ENCODE measurements around the gene ENTREP3. TPM values are rescaled to one million over a fixed set of nuclear protein-coding genes. Genes with fewer than 3 reads are reported as not detected.
"Not testable (repeated sequence)": the region's sequence is repeated elsewhere in the genome, so short reads cannot be mapped to it uniquely, and the experiment has no call there.

The ENTREP3 gene
- total RNA-seq, 1 donor = 7.8 TPM

DNA sequence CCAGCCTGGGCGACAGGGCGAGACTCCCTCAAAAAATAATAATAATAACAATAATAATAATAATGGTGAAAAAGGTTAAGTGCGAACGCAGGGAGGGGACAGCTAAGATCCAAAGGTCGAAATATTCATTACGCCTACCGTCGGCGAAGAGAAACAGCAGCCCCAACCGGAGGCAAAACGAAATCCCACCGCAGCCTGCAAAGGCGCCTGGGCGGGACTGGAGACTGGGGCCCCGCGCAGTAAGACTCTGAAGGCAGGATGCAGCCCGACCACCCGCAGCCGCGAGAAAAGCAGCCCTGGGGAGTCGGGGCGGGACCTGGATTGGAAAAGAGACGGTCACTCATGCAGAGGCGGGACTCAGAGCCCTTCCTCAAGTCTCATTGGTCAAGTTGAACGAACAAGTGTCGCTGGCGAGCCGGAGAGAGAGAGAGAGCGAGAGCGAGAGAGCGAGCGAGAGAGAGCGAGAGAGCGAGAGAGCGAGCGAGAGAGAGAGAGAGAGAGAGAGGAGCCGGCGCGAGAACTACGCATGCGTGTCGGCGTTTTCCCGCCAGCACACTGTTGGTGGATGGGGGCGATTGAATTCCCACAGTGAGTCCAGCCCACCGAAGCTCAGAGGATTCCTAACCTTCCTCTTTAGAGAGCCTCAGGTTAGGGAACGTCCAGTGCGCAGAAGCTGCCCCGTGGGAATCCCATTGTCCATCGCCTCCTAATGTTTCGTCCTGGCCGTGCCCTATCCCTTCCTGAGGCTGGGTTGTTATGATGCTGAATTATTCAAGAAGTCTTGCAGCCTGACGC is 10.7 kb downstream of the ENTREP3 start:
- TF ChIP-seq, protein P1, sequence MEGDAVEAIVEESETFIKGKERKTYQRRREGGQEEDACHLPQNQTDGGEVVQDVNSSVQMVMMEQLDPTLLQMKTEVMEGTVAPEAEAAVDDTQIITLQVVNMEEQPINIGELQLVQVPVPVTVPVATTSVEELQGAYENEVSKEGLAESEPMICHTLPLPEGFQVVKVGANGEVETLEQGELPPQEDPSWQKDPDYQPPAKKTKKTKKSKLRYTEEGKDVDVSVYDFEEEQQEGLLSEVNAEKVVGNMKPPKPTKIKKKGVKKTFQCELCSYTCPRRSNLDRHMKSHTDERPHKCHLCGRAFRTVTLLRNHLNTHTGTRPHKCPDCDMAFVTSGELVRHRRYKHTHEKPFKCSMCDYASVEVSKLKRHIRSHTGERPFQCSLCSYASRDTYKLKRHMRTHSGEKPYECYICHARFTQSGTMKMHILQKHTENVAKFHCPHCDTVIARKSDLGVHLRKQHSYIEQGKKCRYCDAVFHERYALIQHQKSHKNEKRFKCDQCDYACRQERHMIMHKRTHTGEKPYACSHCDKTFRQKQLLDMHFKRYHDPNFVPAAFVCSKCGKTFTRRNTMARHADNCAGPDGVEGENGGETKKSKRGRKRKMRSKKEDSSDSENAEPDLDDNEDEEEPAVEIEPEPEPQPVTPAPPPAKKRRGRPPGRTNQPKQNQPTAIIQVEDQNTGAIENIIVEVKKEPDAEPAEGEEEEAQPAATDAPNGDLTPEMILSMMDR (IDR thresholded peaks at IDR 0.05; ENCODE audit: insufficient read depth, low read depth, low read length) = peak; percentile 24
- peak; percentile 99 for DNase-seq (ENCODE audit: low read depth)
- H3K4me3 ChIP-seq (ENCODE audit: low read depth, low read length) = peak overlapping the region; percentile 69

DNA sequence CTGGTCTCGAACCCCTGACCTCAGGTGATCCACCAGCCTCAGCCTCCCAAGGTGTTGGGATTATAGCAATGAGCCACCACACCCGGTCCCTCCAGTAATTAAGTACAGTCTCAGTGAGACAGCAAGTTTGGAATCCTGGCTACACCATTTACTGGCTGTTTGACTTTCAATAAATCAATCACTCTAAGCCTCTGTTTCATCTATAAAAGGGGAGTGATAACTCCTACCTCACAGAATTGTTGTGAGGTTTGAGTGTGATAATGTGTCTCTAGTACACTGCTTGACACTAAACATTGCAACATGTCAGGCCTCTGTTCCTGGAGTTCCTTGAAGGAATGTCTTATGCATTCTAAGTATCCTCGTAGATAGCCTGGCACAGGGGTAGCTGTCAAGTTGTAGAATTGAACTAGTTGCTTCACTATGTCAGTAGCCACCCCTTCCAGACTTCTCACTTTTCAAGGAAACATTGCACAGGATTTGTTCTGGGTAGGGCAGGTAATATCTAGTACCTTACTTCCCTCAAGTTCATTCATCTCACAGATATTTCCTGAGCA is 12.4 kb downstream of the ENTREP3 start:
- H3K4me3 ChIP-seq (ENCODE audit: low read depth, low read length) = peak overlapping the region; percentile 69
- DNase-seq (ENCODE audit: low read depth) = no peak
- TF ChIP-seq, protein P1 (IDR thresholded peaks at IDR 0.05; ENCODE audit: insufficient read depth, low read depth, low read length) = no peak

DNA sequence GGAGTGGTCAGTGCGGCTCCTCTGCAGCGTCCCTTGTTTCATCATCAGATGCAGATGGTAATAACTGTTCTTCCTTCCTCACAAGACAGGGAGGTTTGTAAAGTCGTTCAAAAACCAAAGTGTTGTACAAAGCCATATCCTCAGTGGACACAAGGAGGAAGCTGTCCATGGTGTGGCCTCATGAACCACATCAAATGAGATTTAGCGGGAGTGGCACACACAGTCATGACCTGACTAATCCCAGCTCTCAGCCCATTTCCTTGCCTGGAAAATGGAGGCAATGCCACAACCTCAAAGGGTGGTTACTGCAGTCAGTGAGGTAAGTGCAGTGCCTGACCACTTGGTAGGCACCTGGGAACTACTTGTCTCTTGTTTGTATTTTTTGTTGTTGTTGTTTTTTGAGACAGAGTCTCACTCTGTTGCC is 13.4 kb downstream of the ENTREP3 start:
- no peak for DNase-seq (ENCODE audit: low read depth)
- TF ChIP-seq, protein P1 (IDR thresholded peaks at IDR 0.05; ENCODE audit: insufficient read depth, low read depth, low read length) = no peak
- H3K4me3 ChIP-seq (ENCODE audit: low read depth, low read length) = no peak overlapping the region

DNA sequence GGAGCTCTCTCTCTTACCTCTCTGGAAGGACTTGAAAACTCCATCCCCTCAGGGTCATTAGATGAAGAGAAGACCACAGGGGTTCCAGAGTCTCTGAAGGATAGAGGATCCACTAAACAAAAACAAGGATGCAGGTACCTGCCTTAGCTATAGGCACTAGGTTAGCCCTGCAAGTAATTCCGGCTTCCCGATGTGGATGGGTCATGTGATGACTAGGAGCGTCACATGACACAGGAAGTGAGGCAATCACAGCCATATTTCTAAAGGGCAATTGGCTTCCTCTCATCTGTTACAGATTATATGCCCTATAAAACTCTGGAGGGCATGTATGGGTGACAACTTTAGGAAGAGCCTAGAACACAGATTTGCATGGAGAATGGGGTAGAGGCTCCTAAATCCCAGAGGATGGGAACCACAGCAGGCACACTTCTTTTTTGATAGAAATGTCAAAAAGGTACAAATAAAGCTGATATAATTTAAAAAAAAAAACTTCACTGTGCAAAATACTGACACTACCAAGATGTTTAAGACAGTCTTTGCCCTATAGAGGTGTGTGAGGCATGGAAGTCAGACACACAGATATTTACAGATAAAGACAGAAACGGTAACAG is 14.1 kb downstream of the ENTREP3 start:
- TF ChIP-seq, protein P1 (IDR thresholded peaks at IDR 0.05; ENCODE audit: insufficient read depth, low read depth, low read length) = no peak
- H3K4me3 ChIP-seq (ENCODE audit: low read depth, low read length) = peak overlapping the region; percentile 60
- DNase-seq (ENCODE audit: low read depth) = peak; percentile 87

DNA sequence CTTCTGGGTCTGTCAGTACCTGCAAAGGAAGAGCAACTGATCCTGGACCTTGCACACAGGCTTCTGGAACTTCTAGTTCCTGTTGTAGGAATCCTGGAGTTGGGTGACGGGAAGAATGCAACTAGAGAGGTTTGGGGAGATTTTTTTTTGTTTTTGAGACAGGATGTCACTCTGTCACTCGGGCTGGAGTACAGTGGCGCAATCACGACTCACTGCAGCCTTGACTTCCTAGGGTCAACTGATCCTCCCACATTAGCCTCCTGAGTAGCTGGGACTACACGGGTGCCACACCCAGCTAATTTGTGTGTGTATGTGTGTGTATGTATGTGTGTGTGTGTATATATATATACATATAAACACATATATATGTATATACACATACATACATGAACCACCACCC is 18.8 kb downstream of the ENTREP3 start:
- no peak for DNase-seq (ENCODE audit: low read depth)
- TF ChIP-seq, protein P1 (IDR thresholded peaks at IDR 0.05; ENCODE audit: insufficient read depth, low read depth, low read length) = no peak
- H3K4me3 ChIP-seq (ENCODE audit: low read depth, low read length) = no peak overlapping the region

DNA sequence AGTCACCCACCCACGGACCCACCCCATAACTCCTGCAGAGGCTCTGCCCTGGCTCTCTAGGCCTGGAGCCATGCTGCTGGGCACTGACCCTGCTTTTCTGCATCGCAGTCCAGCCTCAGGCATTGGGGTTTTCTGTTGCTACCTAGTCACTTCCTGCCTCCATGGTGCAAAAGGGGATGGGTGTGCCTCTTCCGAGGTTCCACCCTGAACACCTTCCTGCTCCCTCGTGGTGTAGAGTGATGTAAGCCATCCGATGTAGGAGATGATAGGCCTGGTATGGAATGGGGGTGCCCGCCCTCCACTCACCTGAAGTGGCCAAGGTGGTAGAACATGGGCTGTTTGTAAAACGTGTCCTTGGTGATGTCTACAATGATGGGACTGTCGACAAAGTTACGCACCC is 19.9 kb downstream of the ENTREP3 start:
- not testable (repeated sequence) for H3K4me3 ChIP-seq (ENCODE audit: low read depth, low read length); DNase-seq (ENCODE audit: low read depth)

DNA sequence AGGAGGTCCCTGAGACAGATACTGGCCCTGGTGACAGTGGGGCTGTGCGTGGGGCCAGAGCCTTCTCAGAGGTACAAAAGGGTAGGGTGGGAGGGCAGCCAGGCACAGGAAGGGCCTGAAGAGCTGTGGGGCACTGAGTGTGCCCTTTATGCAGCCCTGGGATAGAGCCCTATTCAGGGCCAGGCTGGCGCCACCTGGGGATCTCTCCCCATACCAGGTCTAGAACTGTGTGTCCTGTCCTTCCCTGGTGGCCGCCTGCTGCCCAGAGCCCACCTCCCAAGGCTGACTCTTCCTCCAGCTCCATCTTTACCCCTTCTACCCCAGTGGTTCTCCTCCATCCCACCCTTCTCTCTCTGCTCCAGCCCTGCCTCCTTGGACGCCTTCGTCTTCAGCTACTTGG is 21.8 kb downstream of the ENTREP3 start:
- not testable (repeated sequence) for DNase-seq (ENCODE audit: low read depth)

DNA sequence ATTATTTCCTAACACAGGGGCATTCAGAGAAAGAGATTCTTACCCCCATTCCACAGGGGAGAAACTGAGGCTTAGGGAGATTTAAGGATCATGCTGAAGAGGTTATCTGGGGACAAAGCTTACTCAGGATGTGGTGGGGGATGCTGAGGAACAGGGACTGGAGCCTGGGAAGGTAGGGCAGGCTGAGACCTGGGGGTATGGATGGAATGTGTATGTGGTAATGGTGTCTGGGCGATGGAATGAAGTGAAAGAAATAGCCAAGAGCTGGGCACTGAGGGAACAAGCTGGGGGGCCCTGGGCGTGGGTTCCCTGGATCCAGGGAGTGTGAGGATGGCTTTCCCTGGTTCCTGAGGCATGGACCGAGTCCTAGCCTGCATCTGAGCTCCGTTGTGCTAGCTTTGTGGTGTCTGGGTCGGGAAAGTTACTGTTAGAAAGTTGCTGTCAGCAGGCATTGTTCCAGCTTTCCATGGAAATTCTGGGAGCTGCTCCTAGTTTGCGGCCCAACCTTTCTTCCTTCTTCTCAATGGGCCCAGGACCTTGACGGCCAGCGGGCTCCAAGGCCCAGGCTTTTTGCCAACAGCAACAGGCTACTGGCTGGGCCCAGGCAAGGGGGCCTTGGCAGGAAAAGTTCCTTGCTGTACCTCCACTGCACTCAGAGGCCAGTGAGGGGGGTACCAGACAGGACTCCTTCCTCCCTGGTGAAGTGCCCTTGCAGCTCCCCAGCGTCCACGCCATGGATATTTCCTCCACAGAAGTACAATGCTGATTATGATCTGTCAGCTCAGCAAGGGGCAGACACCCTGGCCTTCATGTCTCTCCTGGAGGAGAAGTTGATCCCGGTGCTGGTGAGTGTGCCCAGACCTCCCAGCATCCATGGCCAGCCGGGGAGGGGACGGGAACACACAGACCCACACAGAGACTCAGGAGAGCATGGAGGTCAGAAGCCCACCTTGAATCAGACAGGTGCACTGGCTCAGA is 23.0 kb downstream of the ENTREP3 start:
- DNase-seq (ENCODE audit: low read depth); H3K4me3 ChIP-seq (ENCODE audit: low read depth, low read length): not testable (repeated sequence)

More for the DNA sequence above, 21.8 kb downstream of the ENTREP3 start:
- H3K4me3 ChIP-seq (ENCODE audit: low read depth, low read length) = not testable (repeated sequence)

DNA sequence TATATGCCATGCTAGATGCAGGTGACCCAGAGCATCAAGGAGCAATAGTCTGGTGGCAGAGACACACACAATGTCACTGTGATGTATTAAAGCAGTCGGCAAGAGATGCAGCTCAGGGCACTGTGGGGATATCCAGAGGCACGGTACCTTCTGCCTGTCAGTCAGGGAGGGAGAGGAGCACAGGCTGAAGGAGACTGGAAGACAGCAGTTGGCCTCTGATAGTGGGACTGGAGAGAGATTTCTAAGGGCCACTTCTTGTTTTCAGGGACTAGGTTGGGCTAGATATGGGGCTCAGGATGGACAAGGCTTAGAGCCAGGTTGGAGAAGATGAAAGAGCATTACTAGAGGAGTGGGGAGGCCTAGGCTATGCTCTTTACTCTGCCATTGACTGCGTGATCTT is 24.0 kb downstream of the ENTREP3 start:
- not testable (repeated sequence) for DNase-seq (ENCODE audit: low read depth)

More for the DNA sequence above, 24.0 kb downstream of the ENTREP3 start:
- not testable (repeated sequence) for H3K4me3 ChIP-seq (ENCODE audit: low read depth, low read length)
